GM23338 (cell line): ENCODE data around the gene FBN3. TPM values are rescaled to one million over a fixed set of nuclear protein-coding genes. Genes with fewer than 3 reads are reported as not detected.
"Not testable (repeated sequence)": the region's sequence is repeated elsewhere in the genome, so short reads cannot be mapped to it uniquely, and the experiment has no call there.

Source experiments
- ATAC-seq: fragments of 200-7000 bp; cut with Tn5 transposase; 3 replicates; pipeline ENCODE4 v1.9.1; 2020
- DNase-seq: peaks from one replicate; pipeline ENCODE4 v3.0.0-alpha.2; 2015; ENCODE audit warnings: low spot score
- H2AFZ ChIP-seq: fragments of 200-600 bp; sonication (generic); 2 replicates; pipeline ENCODE4 v1.8.0; 2016; ENCODE audit warnings: antibody characterized with exemption, mild to moderate bottlenecking, moderate library complexity
- H3F3A ChIP-seq: fragments of 200-600 bp; sonication (generic); replicated peaks from 2 replicates; pipeline ENCODE4 v1.8.0; 2017; ENCODE audit warnings: antibody characterized with exemption, mixed run types, low read depth
- H3K27ac ChIP-seq: fragments of 200-600 bp; sonication (generic); 2 replicates; pipeline ENCODE4 v1.6.1; 2016; ENCODE audit warnings: low read depth
- H3K27me3 ChIP-seq: fragments of 200-600 bp; sonication (generic); 2 replicates; pipeline ENCODE4 v1.8.0; 2016; ENCODE audit warnings: mild to moderate bottlenecking, mixed run types, moderate library complexity; ENCODE audit not compliant: insufficient read depth
- H3K36me3 ChIP-seq: fragments of 200-600 bp; sonication (generic); 2 replicates; pipeline ENCODE4 v1.8.0; 2016; ENCODE audit warnings: mild to moderate bottlenecking; ENCODE audit not compliant: insufficient read depth
- H3K4me1 ChIP-seq: fragments of 200-600 bp; sonication (generic); 2 replicates; pipeline ENCODE4 v1.8.0; 2016; ENCODE audit warnings: mild to moderate bottlenecking, moderate library complexity; ENCODE audit not compliant: insufficient read depth
- H3K4me2 ChIP-seq: fragments of 200-600 bp; sonication (generic); 2 replicates; pipeline ENCODE4 v1.7.1; 2017; ENCODE audit warnings: mixed run types
- H3K4me3 ChIP-seq: fragments of 200-600 bp; sonication (generic); 2 replicates; pipeline ENCODE4 v1.6.1; 2016; ENCODE audit warnings: mixed run types
- H3K79me2 ChIP-seq: fragments of 200-600 bp; sonication (generic); replicated peaks from 2 replicates; pipeline ENCODE4 v1.8.0; 2017; ENCODE audit warnings: mild to moderate bottlenecking; ENCODE audit not compliant: insufficient read depth
- H3K9me2 ChIP-seq: fragments of 200-600 bp; sonication (generic); 2 replicates; pipeline ENCODE4 v1.8.0; 2017; ENCODE audit not compliant: insufficient read depth
- H4K20me1 ChIP-seq: fragments of 200-600 bp; sonication (generic); replicated peaks from 2 replicates; pipeline ENCODE4 v1.8.0; 2017; ENCODE audit warnings: mild to moderate bottlenecking; ENCODE audit not compliant: insufficient read depth
- H3K27ac Mint-ChIP-seq: 2 replicates; pipeline ENCODE4 v1.8.0; 2020; ENCODE audit warnings: inconsistent platforms, mild to moderate bottlenecking, moderate library complexity, mixed read lengths
- H3K27me3 Mint-ChIP-seq: 3 replicates; pipeline ENCODE4 v1.8.0; 2022; ENCODE audit warnings: low read depth, mild to moderate bottlenecking, moderate library complexity, mixed read lengths, inconsistent platforms; ENCODE audit not compliant: insufficient read depth, poor library complexity
- H3K36me3 Mint-ChIP-seq: 3 replicates; pipeline ENCODE4 v1.8.0; 2021; ENCODE audit warnings: low read depth, mild to moderate bottlenecking, inconsistent platforms, moderate library complexity, mixed read lengths
- H3K4me1 Mint-ChIP-seq: 3 replicates; pipeline ENCODE4 v1.8.0; 2020; ENCODE audit warnings: mild to moderate bottlenecking, inconsistent platforms, mixed read lengths
- H3K4me3 Mint-ChIP-seq: 3 replicates; pipeline ENCODE4 v1.8.0; 2021; ENCODE audit warnings: moderate library complexity, mild to moderate bottlenecking, inconsistent platforms, mixed read lengths
- H3K9me3 Mint-ChIP-seq: 3 replicates; pipeline ENCODE4 v1.8.0; 2020; ENCODE audit warnings: moderate library complexity, mild to moderate bottlenecking, inconsistent platforms, mixed read lengths
- CREB1 ChIP-seq: fragments of 250-450 bp; sonication (Bioruptor Pico); IDR thresholded peaks from 2 replicates; pipeline ENCODE4 v1.5.0; 2020; ENCODE audit warnings: low read depth, mild to moderate bottlenecking, moderate library complexity
- EZH2 ChIP-seq: fragments of 200-600 bp; sonication (generic); IDR thresholded peaks from one replicate; pipeline ENCODE4 v1.8.0; 2017; ENCODE audit warnings: antibody characterized with exemption, mild to moderate bottlenecking, low read depth; ENCODE audit not compliant: unreplicated experiment
- EZH2phosphoT487 ChIP-seq: fragments of 200-600 bp; sonication (generic); IDR thresholded peaks from one replicate; pipeline ENCODE4 v1.8.1; 2018; ENCODE audit warnings: antibody characterized with exemption; ENCODE audit not compliant: unreplicated experiment
- JUNB ChIP-seq: IDR thresholded peaks from one replicate; pipeline ENCODE4 v1.6.1; 2016; ENCODE audit warnings: antibody characterized with exemption; ENCODE audit not compliant: unreplicated experiment
- NANOG ChIP-seq: IDR thresholded peaks from 2 replicates; pipeline ENCODE4 v1.6.1; 2016; ENCODE audit warnings: antibody characterized with exemption, borderline replicate concordance
- STAT1 ChIP-seq: IDR thresholded peaks from one replicate; pipeline ENCODE4 v1.6.1; 2016; ENCODE audit warnings: antibody characterized with exemption; ENCODE audit not compliant: unreplicated experiment
- ZNF331 ChIP-seq: fragments of 250-450 bp; sonication (Bioruptor Pico); IDR thresholded peaks from 2 replicates; pipeline ENCODE4 v1.5.0; 2020; ENCODE audit warnings: low read depth, mild to moderate bottlenecking, moderate library complexity
- polyA plus RNA-seq: library from polyadenylated mRNA; unstranded; fragments of >200 nt; fragmentation: Nextera tagmentation; extraction: Ambion mirVana; gene quantifications from 2 replicates; pipeline ENCODE4 v1.2.1, GENCODE V29; 2016
- total RNA-seq: library from RNA; depleted of rRNA; stranded (reverse); fragments of >200 nt; shearing (Covaris generic); gene quantifications from 2 replicates; pipeline ENCODE4 v1.2.3, GENCODE V29; 2014
- TF ChIP-seq, protein P1 (sequence below): fragments of 250-450 bp; sonication (Bioruptor Pico); IDR thresholded peaks from 2 replicates; pipeline ENCODE4 v1.5.0; 2020; ENCODE audit warnings: mild to moderate bottlenecking, moderate library complexity
- TF ChIP-seq, protein P2 (sequence below), 2 experiments: fragments of 200-600 bp in 1 of 2; sonication (generic) in 1 of 2; conservative IDR thresholded peaks; 2 replicates each; pipeline versions ENCODE4 v1.5.1 to v1.6.1; 2016 to 2017; ENCODE audit warnings: antibody characterized with exemption in 2 of 2, low read depth in 2 of 2, mild to moderate bottlenecking in 2 of 2, moderate library complexity in 1 of 2

Gene FBN3
- total and polyA plus RNA-seq, 2 experiments from 2014 or later, result 8.5 to 54.5 TPM

DNA sequence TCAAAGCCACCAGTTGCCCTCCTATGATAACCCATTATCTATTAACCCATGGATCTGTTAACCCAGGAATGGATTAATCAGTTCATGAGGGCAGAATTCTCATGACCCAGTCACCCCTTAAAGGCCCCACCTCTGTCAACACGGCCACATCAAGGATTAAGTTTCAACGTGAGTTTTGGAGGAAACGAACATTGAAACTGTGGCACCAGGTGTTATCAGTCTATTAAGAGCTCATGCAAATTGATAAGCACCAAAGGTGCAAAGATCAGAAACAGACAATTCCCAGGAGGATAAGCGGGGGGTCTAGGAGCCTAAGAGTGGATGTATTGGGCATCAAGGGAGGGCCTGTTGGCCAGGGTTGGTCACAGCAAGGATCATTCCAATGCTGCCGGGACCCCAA is 124.1 kb downstream of the FBN3 start:
- H3K4me3 Mint-ChIP-seq, result no peak overlapping the region
- H3K4me1 Mint-ChIP-seq, result peaks cover 11% of the 10 kb centered on the region
- no peak overlapping the region for H3K27ac Mint-ChIP-seq
- no peaks in the 10 kb centered on the region for H3K36me3 ChIP-seq
- H3K27me3 Mint-ChIP-seq, result peaks cover 15% of the 10 kb centered on the region
- H3K79me2 ChIP-seq, result no peaks in the 10 kb centered on the region
- ATAC-seq, result no peak
- H3K4me1 ChIP-seq, result peaks cover 8% of the 10 kb centered on the region
- H3K36me3 Mint-ChIP-seq, result no peaks in the 10 kb centered on the region
- TF ChIP-seq JUNB (no peak), STAT1 (no peak), ZNF331 (CRISPR knock-in tag) (no peak), EZH2 (no peak), CREB1 (no peak), NANOG (no peak), EZH2phosphoT487 (no peak)
- TF ChIP-seq, protein P1, sequence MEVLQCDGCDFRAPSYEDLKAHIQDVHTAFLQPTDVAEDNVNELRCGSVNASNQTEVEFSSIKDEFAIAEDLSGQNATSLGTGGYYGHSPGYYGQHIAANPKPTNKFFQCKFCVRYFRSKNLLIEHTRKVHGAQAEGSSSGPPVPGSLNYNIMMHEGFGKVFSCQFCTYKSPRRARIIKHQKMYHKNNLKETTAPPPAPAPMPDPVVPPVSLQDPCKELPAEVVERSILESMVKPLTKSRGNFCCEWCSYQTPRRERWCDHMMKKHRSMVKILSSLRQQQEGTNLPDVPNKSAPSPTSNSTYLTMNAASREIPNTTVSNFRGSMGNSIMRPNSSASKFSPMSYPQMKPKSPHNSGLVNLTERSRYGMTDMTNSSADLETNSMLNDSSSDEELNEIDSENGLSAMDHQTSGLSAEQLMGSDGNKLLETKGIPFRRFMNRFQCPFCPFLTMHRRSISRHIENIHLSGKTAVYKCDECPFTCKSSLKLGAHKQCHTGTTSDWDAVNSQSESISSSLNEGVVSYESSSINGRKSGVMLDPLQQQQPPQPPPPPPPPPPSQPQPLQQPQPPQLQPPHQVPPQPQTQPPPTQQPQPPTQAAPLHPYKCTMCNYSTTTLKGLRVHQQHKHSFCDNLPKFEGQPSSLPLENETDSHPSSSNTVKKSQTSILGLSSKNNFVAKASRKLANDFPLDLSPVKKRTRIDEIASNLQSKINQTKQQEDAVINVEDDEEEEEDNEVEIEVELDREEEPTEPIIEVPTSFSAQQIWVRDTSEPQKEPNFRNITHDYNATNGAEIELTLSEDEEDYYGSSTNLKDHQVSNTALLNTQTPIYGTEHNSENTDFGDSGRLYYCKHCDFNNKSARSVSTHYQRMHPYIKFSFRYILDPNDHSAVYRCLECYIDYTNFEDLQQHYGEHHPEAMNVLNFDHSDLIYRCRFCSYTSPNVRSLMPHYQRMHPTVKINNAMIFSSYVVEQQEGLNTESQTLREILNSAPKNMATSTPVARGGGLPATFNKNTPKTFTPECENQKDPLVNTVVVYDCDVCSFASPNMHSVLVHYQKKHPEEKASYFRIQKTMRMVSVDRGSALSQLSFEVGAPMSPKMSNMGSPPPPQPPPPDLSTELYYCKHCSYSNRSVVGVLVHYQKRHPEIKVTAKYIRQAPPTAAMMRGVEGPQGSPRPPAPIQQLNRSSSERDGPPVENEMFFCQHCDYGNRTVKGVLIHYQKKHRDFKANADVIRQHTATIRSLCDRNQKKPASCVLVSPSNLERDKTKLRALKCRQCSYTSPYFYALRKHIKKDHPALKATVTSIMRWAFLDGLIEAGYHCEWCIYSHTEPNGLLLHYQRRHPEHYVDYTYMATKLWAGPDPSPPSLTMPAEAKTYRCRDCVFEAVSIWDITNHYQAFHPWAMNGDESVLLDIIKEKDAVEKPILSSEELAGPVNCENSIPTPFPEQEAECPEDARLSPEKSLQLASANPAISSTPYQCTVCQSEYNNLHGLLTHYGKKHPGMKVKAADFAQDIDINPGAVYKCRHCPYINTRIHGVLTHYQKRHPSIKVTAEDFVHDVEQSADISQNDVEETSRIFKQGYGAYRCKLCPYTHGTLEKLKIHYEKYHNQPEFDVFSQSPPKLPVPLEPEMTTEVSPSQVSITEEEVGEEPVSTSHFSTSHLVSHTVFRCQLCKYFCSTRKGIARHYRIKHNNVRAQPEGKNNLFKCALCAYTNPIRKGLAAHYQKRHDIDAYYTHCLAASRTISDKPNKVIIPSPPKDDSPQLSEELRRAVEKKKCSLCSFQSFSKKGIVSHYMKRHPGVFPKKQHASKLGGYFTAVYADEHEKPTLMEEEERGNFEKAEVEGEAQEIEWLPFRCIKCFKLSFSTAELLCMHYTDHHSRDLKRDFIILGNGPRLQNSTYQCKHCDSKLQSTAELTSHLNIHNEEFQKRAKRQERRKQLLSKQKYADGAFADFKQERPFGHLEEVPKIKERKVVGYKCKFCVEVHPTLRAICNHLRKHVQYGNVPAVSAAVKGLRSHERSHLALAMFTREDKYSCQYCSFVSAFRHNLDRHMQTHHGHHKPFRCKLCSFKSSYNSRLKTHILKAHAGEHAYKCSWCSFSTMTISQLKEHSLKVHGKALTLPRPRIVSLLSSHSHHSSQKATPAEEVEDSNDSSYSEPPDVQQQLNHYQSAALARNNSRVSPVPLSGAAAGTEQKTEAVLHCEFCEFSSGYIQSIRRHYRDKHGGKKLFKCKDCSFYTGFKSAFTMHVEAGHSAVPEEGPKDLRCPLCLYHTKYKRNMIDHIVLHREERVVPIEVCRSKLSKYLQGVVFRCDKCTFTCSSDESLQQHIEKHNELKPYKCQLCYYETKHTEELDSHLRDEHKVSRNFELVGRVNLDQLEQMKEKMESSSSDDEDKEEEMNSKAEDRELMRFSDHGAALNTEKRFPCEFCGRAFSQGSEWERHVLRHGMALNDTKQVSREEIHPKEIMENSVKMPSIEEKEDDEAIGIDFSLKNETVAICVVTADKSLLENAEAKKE (CRISPR knock-in tag), result no peak
- TF ChIP-seq, protein P2, sequence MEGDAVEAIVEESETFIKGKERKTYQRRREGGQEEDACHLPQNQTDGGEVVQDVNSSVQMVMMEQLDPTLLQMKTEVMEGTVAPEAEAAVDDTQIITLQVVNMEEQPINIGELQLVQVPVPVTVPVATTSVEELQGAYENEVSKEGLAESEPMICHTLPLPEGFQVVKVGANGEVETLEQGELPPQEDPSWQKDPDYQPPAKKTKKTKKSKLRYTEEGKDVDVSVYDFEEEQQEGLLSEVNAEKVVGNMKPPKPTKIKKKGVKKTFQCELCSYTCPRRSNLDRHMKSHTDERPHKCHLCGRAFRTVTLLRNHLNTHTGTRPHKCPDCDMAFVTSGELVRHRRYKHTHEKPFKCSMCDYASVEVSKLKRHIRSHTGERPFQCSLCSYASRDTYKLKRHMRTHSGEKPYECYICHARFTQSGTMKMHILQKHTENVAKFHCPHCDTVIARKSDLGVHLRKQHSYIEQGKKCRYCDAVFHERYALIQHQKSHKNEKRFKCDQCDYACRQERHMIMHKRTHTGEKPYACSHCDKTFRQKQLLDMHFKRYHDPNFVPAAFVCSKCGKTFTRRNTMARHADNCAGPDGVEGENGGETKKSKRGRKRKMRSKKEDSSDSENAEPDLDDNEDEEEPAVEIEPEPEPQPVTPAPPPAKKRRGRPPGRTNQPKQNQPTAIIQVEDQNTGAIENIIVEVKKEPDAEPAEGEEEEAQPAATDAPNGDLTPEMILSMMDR (conservative IDR thresholded peaks at IDR 0.05; ENCODE audit: low read depth in 2 of 2), result no peak
- peaks cover 3% of the 10 kb centered on the region; the same call in 1 of the 3 replicates for H3K9me3 Mint-ChIP-seq
- no peaks in the 10 kb centered on the region for H3F3A ChIP-seq
- no peak overlapping the region for H3K4me2 ChIP-seq
- H3K27me3 ChIP-seq, result no peaks in the 10 kb centered on the region
- H3K4me3 ChIP-seq, result no peak overlapping the region
- H3K9me2 ChIP-seq, result no peaks in the 10 kb centered on the region
- no peak overlapping the region for H3K27ac ChIP-seq
- DNase-seq, result no peak
- H2AFZ ChIP-seq, result no peak overlapping the region
- H4K20me1 ChIP-seq, result no peaks in the 10 kb centered on the region

DNA sequence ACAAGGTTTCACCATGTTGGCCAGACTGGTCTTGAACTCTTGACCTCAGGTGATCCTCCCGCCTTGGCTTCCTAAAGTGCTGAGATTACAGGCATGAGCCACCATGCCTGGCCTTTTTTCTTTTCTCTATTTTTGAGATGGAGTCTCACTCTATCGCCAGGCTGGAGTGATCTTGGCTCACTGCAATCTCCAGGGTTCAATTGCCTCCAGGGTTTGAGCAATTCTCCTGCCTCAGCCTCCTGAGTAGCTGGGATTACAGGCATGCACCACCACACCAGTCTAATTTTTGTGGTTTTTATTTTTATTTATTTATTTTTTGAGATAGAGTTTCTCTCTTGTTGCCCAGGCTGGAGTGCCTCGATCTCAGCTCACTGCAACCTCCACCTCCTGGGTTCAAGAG is 125.1 kb downstream of the FBN3 start:
- H3K4me3 ChIP-seq, H3F3A ChIP-seq, H2AFZ ChIP-seq, H3K9me3 Mint-ChIP-seq, DNase-seq, H3K27ac ChIP-seq, H3K4me1 ChIP-seq, H3K36me3 ChIP-seq, H3K4me3 Mint-ChIP-seq, H3K4me1 Mint-ChIP-seq, H3K36me3 Mint-ChIP-seq, H3K27ac Mint-ChIP-seq, H3K79me2 ChIP-seq, H3K27me3 ChIP-seq, ATAC-seq, H3K4me2 ChIP-seq, H3K9me2 ChIP-seq, H4K20me1 ChIP-seq: not testable (repeated sequence)
- H3K27me3 Mint-ChIP-seq, result peaks cover 15% of the 10 kb centered on the region
